DMS153 (cell line): ENCODE data around the gene RGR.
A peak's percentile ranks its signal among the peaks of the same experiment; 100 is the strongest.

ENCODE experiments used
- DNase-seq: peaks from one replicate; lab custom pipeline; 2025; lab: John Stamatoyannopoulos, UW

The RGR gene, protein sequence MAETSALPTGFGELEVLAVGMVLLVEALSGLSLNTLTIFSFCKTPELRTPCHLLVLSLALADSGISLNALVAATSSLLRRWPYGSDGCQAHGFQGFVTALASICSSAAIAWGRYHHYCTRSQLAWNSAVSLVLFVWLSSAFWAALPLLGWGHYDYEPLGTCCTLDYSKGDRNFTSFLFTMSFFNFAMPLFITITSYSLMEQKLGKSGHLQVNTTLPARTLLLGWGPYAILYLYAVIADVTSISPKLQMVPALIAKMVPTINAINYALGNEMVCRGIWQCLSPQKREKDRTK

GRCh38 chr10:84244651-84245270 is at the start of gene RGR:
TSS of gene RGR (plus strand) at chr10:84245053. CDS start at chr10:84245091, 38 bp downstream.
- DNase-seq = no peak

- DNase-seq = peak; percentile 80
Observed at GRCh38 chr10:84196083-84196482, 48.8 kb upstream of the RGR start.

GRCh38 chr10:84196941-84197340 is 47.9 kb upstream of the RGR start:
- DNase-seq = no peak

- no peak for DNase-seq
Observed at GRCh38 chr10:84197643-84198042, 47.2 kb upstream of the RGR start.

GRCh38 chr10:84198206-84198915 is 46.5 kb upstream of the RGR start:
- no peak for DNase-seq

DNA sequence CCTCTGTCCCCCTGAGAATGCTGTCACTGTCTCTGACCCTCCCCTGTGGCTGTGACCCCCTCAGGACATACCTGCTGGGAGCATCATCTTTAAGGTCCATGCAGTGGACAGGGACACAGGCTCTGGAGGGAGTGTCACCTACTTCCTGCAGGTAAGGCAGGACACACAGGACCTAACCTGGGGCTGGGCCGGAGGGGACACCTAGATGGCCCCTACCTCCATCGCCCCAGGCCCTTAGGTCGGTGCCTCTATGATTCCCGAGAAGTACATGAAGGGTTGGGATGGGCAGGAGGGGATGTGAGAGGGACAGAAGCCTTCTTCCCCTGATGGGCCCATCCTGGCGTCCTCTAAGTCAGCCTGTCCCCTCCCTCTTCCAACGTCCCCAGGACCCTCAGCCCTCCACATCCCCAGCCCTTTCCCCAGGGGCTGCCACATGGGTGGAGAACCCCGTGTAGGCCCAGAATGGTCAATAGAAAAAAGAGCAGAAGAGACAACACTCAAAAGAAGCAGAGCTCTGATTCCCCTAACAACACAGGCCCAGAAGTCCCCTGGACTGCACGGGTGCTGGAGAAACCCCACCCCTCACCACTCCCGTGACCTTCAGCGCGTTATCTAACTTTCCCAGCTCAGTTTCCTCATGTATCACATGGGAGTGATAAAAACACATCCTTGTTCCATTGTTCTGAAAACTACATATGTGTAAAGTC is 44.2 kb upstream of the RGR start:
- DNase-seq = no peak

DNA sequence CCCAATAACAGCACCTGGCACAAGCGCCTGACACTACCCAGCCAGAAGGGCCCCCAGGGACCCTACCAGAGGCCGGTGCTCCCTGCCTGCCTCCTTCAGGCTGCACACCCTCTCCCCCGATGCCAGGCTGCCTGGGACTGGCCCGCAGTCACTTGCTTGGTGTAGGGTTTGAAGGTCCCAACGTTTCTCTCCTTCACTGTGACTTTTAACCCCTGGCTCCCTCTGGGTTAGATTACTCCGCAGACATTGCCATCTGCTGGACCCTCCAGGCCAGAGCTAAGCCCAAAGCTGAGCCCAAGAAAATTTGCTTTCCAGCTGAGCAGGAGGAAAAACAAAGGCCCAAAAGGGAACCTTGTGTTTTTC is 43.6 kb upstream of the RGR start:
- DNase-seq = no peak

DNA sequence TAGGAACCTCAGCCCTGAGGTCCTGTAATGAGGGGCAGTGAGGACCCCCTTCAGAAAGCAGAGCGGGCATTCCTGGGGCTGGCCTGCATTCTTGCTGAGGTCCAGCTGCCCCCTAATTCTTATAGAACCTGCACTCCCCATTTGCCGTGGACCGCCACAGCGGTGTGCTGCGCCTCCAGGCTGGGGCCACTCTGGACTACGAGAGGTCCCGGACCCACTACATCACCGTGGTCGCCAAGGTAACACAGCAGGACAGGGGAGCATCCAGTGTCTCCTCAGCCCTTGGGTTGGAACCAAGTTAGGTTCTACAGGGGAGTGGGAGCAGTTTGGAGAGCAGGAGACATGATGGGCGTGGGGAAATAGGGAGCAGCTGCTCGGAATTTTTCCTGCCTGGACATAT is 43.2 kb upstream of the RGR start:
- DNase-seq = no peak

- DNase-seq = no peak
Observed at GRCh38 chr10:84202349-84202748, 42.5 kb upstream of the RGR start.

GRCh38 chr10:84204122-84204521 is 40.7 kb upstream of the RGR start:
- no peak for DNase-seq

GRCh38 chr10:84204610-84205009 is 40.2 kb upstream of the RGR start:
- no peak for DNase-seq

DNA sequence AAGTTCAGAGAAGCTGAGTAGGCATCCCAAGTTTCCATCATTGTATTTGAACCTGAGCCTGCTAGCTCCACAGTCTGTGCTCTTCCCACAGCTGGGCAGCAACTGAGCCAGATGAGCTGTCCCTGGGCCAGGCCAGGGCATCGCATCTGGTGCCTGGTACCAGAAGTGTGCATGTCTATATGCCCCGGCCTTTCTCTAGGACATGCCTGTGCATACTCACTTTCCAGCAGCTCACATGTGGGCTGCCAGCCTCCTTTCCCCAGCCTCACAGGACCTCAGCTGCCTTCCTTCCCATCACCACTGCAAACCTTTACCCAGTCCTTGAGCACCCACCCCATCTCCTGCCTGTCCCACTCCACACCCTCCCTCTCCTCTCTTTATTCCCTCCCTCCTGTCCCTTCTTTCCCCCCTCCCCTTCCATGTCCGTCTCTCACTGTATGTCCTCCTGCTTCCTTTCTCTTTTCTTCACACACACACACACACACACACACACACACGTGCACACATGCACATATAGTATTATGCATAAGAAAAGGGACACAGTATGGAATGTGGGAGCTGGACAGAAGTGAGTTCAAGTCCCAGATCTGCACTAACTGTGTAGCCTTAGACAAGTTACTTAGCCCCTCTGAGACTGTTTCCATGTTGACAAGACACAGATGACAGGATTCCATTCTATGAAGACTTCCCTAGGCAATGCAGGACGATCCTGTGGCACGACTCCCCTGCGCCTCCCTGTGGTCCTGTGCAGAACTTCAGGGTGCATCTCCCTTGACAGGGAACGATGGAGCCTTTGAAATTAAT is 39.6 kb upstream of the RGR start:
- peak; percentile 39 for DNase-seq

DNA sequence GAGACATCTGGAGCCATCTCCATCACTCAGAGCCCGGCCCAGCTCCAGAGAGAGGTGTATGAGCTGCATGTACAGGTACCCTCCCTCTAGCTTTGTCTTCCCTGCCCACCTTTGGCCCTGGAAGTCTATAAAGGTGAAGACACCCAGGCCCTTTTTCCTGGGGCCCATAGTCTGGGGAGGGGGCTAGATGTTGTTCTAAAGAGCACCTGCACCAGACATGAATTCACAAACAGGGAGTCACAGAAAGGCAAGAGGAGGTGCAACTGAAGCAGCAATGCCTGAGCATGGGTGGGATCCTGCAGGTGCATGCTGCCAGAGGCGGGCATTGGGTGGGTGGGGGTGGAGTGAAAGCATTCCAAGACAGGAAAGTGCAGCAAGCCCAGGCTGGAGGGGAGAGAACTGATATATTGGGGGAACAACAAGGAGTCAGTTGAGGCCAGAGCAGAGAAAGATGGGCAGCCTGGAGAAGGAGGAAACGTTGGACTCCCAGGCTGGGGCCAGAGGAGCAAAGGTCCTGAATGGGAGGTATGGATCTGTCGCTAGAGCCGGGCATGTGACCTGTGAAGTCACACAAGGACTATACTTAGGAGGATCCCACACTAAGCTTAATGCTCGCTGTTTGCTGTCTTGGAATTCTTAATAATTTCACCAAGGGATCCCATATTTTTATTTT is 38.9 kb upstream of the RGR start:
- DNase-seq = no peak

GRCh38 chr10:84208023-84208422 is 36.8 kb upstream of the RGR start:
- no peak for DNase-seq

GRCh38 chr10:84211566-84211965 is 33.3 kb upstream of the RGR start:
- DNase-seq = no peak

DNA sequence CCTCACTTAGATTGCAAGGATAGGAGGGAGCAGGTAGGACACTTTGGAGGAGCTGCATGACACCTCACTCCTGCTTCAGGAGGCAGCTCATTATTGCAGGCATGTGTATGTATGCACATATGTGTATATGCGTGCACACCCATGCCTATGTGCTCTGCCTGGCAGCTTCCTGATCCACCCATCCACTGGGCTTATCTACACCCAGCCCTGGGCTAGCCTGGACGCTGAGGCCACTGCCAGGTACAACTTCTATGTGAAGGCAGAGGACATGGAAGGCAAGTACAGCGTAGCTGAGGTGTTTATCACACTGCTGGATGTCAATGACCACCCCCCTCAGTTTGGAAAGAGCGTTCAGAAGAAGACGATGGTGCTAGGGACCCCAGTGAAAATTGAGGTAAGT is 32.8 kb upstream of the RGR start:
- DNase-seq = no peak

DNA sequence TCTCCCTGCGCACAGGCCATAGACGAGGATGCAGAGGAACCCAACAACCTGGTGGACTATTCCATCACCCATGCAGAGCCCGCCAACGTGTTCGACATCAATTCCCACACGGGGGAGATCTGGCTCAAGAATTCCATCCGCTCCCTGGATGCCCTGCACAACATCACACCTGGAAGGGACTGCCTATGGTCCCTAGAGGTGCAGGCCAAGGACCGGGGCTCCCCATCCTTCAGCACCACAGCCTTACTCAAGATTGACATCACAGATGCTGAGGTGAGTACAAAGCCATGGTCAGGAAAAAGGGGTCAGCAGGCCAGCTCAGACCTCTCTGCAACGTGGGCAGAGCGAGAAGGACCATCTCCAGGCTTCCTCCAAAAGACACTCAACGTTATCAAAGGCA is 31.8 kb upstream of the RGR start:
- no peak for DNase-seq

DNA sequence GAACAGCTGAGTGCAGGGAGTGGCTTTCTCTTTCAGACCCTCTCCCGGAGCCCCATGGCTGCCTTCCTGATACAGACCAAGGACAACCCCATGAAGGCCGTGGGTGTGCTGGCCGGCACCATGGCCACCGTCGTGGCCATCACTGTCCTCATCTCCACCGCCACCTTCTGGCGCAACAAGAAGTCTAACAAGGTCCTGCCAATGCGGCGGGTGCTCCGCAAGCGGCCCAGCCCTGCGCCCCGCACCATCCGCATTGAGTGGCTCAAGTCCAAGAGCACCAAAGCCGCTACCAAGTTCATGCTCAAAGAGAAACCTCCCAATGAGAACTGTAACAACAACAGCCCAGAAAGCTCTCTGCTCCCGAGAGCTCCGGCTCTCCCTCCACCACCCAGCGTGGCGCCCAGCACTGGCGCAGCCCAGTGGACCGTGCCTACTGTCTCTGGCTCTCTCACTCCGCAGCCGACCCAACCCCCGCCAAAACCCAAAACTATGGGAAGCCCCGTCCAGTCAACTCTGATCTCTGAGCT is 30.7 kb upstream of the RGR start:
- no peak for DNase-seq

DNA sequence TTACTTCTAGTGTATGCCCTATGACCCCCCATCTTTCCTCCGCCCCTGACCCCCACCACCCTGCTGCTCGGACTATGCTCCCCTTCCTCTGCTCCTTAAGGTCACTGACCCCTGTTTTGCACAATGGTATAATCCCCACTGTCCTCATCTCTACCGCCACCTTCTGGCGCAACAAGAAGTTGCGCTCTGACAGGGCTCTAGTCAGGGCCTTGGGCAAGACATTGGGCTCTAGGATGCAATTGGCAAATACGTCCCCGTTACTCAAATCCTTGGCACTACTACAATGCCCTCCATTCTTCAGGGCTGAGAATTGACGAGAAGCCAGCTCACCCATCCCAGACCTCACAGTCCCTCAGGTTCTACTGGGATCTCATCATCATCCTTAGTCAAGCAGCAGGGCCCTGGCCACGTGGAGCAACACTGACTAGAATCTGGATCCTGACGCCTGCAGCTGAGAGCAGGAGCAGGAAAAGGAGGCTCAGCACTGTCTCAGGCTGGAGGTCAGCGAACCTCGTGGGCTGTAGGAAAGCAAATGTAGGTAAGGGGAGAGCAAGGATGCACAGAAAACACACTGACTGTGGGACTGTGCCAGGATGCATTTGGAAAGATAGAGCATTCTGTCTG is 30.1 kb upstream of the RGR start:
- DNase-seq = no peak

DNA sequence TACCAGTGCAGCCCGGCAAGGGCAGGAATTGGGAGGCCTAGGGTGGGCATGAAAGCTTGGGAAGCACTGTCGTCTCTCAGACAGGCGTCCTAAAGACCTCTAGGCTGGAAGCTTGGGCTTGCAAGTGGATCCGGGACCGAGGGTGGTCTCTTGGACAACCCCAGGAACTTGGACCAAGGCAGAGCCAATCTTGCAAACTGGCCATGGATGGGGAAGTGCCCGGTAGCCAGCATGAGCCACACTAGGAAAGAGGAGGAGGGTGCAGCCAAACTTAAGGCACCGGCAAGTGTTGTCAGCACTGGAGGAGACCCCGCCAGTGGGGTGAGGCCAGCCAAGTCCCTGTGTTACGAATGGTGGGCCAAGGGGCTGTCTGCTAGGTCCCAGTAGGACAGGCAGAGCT is 28.0 kb upstream of the RGR start:
- no peak for DNase-seq

DNA sequence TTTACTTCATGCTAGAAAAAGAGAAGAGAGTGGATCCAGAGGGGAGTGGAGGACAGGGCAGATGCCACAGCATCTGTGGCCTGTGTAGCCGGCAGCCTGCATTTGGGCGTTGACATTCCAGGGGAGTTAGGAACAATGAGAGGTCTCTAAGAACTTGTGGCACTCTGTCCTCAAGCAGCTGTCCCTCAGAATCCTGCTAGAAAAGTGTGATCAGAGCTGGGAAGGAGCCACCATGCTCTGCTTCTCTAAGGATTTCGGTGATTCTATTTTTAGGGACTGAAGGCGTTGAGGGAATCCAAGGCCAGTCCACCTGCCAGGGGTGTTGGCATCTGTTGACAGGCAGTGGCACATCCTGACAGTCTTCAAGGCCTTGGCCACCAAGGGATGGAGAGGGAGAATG is 27.1 kb upstream of the RGR start:
- no peak for DNase-seq
